HG02884 (cell line): ENCODE results near the gene MYO15A.

ENCODE experiments used
- ATAC-seq: cut with Tn5 transposase; IDR thresholded peaks from one replicate; pipeline ENCODE4 v1.9.1; 2021; ENCODE audit warnings: mild to moderate bottlenecking, moderate library complexity; ENCODE audit not compliant: unreplicated experiment

Gene MYO15A

GRCh38 chr17:18156171-18156975, 47.8 kb downstream of the MYO15A start:
- no peak for ATAC-seq

GRCh38 chr17:18156976-18157280, 48.4 kb downstream of the MYO15A start:
- no peak for ATAC-seq

- ATAC-seq: no peak
These were observed 48.9 kb downstream of the MYO15A start for GRCh38 chr17:18157354-18157985.

GRCh38 chr17:18158022-18158600, 49.6 kb downstream of the MYO15A start:
- ATAC-seq: no peak

GRCh38 chr17:18159551-18160120, 51.1 kb downstream of the MYO15A start:
- ATAC-seq: no peak

GRCh38 chr17:18160128-18160856, 51.7 kb downstream of the MYO15A start:
- no peak for ATAC-seq

- ATAC-seq: peak; percentile 52
These were observed 52.9 kb downstream of the MYO15A start for GRCh38 chr17:18161207-18162145.

- no peak for ATAC-seq
These were observed 55.0 kb downstream of the MYO15A start for GRCh38 chr17:18163547-18163946.

- ATAC-seq: no peak
These were observed 58.3 kb downstream of the MYO15A start for GRCh38 chr17:18166894-18167293.

- ATAC-seq: no peak
These were observed 58.9 kb downstream of the MYO15A start for GRCh38 chr17:18167421-18167820.

- ATAC-seq: no peak
These were observed 64.1 kb downstream of the MYO15A start for GRCh38 chr17:18172531-18173278.

GRCh38 chr17:18173740-18174139, 65.2 kb downstream of the MYO15A start:
- ATAC-seq: no peak

GRCh38 chr17:18176176-18176575, 67.6 kb downstream of the MYO15A start:
- no peak for ATAC-seq

- ATAC-seq: no peak
These were observed 68.6 kb downstream of the MYO15A start for GRCh38 chr17:18177133-18177532.

- ATAC-seq: no peak
These were observed 69.2 kb downstream of the MYO15A start for GRCh38 chr17:18177722-18178121.

GRCh38 chr17:18179196-18179595, 70.6 kb downstream of the MYO15A start:
- ATAC-seq: no peak

- no peak for ATAC-seq
These were observed 71.2 kb downstream of the MYO15A start for GRCh38 chr17:18179804-18180203.

GRCh38 chr17:18181358-18181757, 72.8 kb downstream of the MYO15A start:
- ATAC-seq: no peak
